Activated T-cell treated with anti-CD3 and anti-CD28 coated beads, Interleukin-2, amount 50 U/mL, for 72 hours (primary cell): Measurements from ENCODE around the gene TUBAL3. TPM values are rescaled to one million over a fixed set of nuclear protein-coding genes. Genes with fewer than 3 reads are reported as not detected.

Experiments
- ATAC-seq, 2 donors: fragments of 150-1000 bp; cut with Tn5 transposase; replicated peaks in 1 of 2; 2 replicates each; pipeline ENCODE4 v1.10.0; 2021; ENCODE audit warnings: moderate library complexity in 2 of 2, mild to moderate bottlenecking in 1 of 2
- DNase-seq, 2 donors: peaks; one replicate each; pipeline ENCODE4 v3.0.0; 2021 to 2022; ENCODE audit warnings: mixed read lengths in 1 of 2
- H3K27ac Mint-ChIP-seq: one replicate; pipeline ENCODE4 v1.8.0; 2022; ENCODE audit warnings: mild to moderate bottlenecking, moderate library complexity, mixed read lengths
- H3K27me3 Mint-ChIP-seq: one replicate; pipeline ENCODE4 v1.8.0; 2022; ENCODE audit warnings: low read depth, mixed read lengths
- H3K36me3 Mint-ChIP-seq, 2 donors: one replicate each; pipeline ENCODE4 v1.8.0; 2022; ENCODE audit warnings: mixed read lengths in 2 of 2, mild to moderate bottlenecking in 1 of 2; ENCODE audit not compliant: insufficient read depth in 2 of 2
- H3K4me1 Mint-ChIP-seq: one replicate; pipeline ENCODE4 v1.8.0; 2022; ENCODE audit warnings: low read depth, mixed read lengths
- H3K4me3 Mint-ChIP-seq, 2 donors: one replicate each; pipeline ENCODE4 v1.8.0; 2022; ENCODE audit warnings: mild to moderate bottlenecking in 2 of 2, mixed read lengths in 2 of 2, moderate library complexity in 2 of 2
- H3K9me3 Mint-ChIP-seq, 2 donors: one replicate each; pipeline ENCODE4 v1.8.0; 2022; ENCODE audit warnings: mixed read lengths in 2 of 2
- total RNA-seq, 2 donors: library from RNA; stranded (reverse); gene quantifications; one replicate each; pipeline ENCODE4 v1.2.3, GENCODE V29; 2022

Gene TUBAL3
- total RNA-seq, 2 donors from 2014 or later, result not detected

GRCh38 chr10:5442065-5442989, 37.7 kb upstream of the TUBAL3 start:
- ATAC-seq, result no peak
- Mint-ChIP-seq H3K27ac (no peak overlapping the region), H3K36me3 (peaks cover 0 to 4% of the 10 kb centered on the region in 2 donors), H3K27me3 (no peaks in the 10 kb centered on the region), H3K4me1 (peaks cover 47% of the 10 kb centered on the region), H3K4me3 (no peak overlapping the region), H3K9me3 (no peaks in the 10 kb centered on the region)
- DNase-seq, result peak; percentile 16 to 49

GRCh38 chr10:5441106-5441505, 36.5 kb upstream of the TUBAL3 start:
- H3K36me3 Mint-ChIP-seq, result peaks cover 0 to 4% of the 10 kb centered on the region in 2 donors
- no peak overlapping the region for H3K4me3 Mint-ChIP-seq
- H3K9me3 Mint-ChIP-seq, result no peaks in the 10 kb centered on the region
- ATAC-seq (no peak), DNase-seq (no peak)
- no peak overlapping the region for H3K27ac Mint-ChIP-seq
- no peaks in the 10 kb centered on the region for H3K27me3 Mint-ChIP-seq
- peaks cover 35% of the 10 kb centered on the region for H3K4me1 Mint-ChIP-seq

GRCh38 chr10:5440206-5440605, 35.6 kb upstream of the TUBAL3 start:
- ATAC-seq, result no peak
- DNase-seq, result no peak
- no peaks in the 10 kb centered on the region for H3K27me3 Mint-ChIP-seq
- H3K4me3 Mint-ChIP-seq, result no peak overlapping the region
- peaks cover 32% of the 10 kb centered on the region for H3K4me1 Mint-ChIP-seq
- no peaks in the 10 kb centered on the region for H3K9me3 Mint-ChIP-seq
- no peak overlapping the region for H3K27ac Mint-ChIP-seq
- H3K36me3 Mint-ChIP-seq, result peaks cover 0 to 4% of the 10 kb centered on the region in 2 donors

- H3K4me1 Mint-ChIP-seq, result peaks cover 16% of the 10 kb centered on the region
- no peak for DNase-seq
- peaks cover 0 to 2% of the 10 kb centered on the region in 2 donors for H3K9me3 Mint-ChIP-seq
- no peaks in the 10 kb centered on the region for H3K27me3 Mint-ChIP-seq
- H3K4me3 Mint-ChIP-seq, result no peak overlapping the region
- peaks cover 4 to 12% of the 10 kb centered on the region in 2 donors for H3K36me3 Mint-ChIP-seq
- no peak for ATAC-seq
- H3K27ac Mint-ChIP-seq, result no peak overlapping the region
Observed at GRCh38 chr10:5435328-5435727, 30.7 kb upstream of the TUBAL3 start.

- Mint-ChIP-seq H3K27me3 (no peaks in the 10 kb centered on the region), H3K4me1 (peaks cover 16% of the 10 kb centered on the region), H3K36me3 (peaks cover 4 to 12% of the 10 kb centered on the region in 2 donors), H3K27ac (no peak overlapping the region), H3K9me3 (peaks cover 0 to 2% of the 10 kb centered on the region in 2 donors), H3K4me3 (no peak overlapping the region)
- DNase-seq (no peak), ATAC-seq (peak; percentile 41 to 45)
Observed at GRCh38 chr10:5434017-5434753, 29.6 kb upstream of the TUBAL3 start.

- Mint-ChIP-seq H3K9me3 (peaks cover 0 to 2% of the 10 kb centered on the region in 2 donors), H3K27ac (no peak overlapping the region), H3K36me3 (peaks cover 4 to 13% of the 10 kb centered on the region in 2 donors), H3K4me1 (peaks cover 14% of the 10 kb centered on the region), H3K4me3 (no peak overlapping the region), H3K27me3 (no peaks in the 10 kb centered on the region)
- no peak for ATAC-seq
- no peak for DNase-seq
Observed at GRCh38 chr10:5433182-5433581, 28.6 kb upstream of the TUBAL3 start.

GRCh38 chr10:5428133-5428532, 23.5 kb upstream of the TUBAL3 start:
- Mint-ChIP-seq H3K27ac (peak overlapping the region; percentile 40), H3K4me3 (no peak overlapping the region), H3K27me3 (no peaks in the 10 kb centered on the region), H3K9me3 (peaks cover 0 to 2% of the 10 kb centered on the region in 2 donors), H3K4me1 (no peaks in the 10 kb centered on the region), H3K36me3 (peaks cover 4 to 16% of the 10 kb centered on the region in 2 donors)
- ATAC-seq (no peak), DNase-seq (no peak)

- Mint-ChIP-seq H3K9me3 (peaks cover 1 to 2% of the 10 kb centered on the region in 2 donors), H3K27me3 (no peaks in the 10 kb centered on the region), H3K36me3 (peaks cover 1 to 7% of the 10 kb centered on the region in 2 donors), H3K27ac (no peak overlapping the region), H3K4me1 (no peaks in the 10 kb centered on the region), H3K4me3 (no peak overlapping the region)
- DNase-seq, result no peak
- ATAC-seq, result no peak
Observed at GRCh38 chr10:5424751-5425150, 20.1 kb upstream of the TUBAL3 start.

GRCh38 chr10:5423771-5424170, 19.1 kb upstream of the TUBAL3 start:
- ATAC-seq, result no peak
- no peaks in the 10 kb centered on the region for H3K27me3 Mint-ChIP-seq

GRCh38 chr10:5419466-5420094, 15.0 kb upstream of the TUBAL3 start:
- no peak overlapping the region for H3K27ac Mint-ChIP-seq
- no peaks in the 10 kb centered on the region for H3K27me3 Mint-ChIP-seq
- no peak overlapping the region for H3K4me3 Mint-ChIP-seq
- ATAC-seq, result no peak
- peaks cover 8 to 12% of the 10 kb centered on the region in 2 donors for H3K9me3 Mint-ChIP-seq
- H3K36me3 Mint-ChIP-seq, result peaks cover 9 to 21% of the 10 kb centered on the region in 2 donors
- no peak for DNase-seq
- no peaks in the 10 kb centered on the region for H3K4me1 Mint-ChIP-seq

More at GRCh38 chr10:5423771-5424170, 19.1 kb upstream of the TUBAL3 start:
- Mint-ChIP-seq H3K4me1 (no peaks in the 10 kb centered on the region), H3K4me3 (no peak overlapping the region), H3K27ac (no peak overlapping the region), H3K36me3 (peaks cover 7 to 14% of the 10 kb centered on the region in 2 donors), H3K9me3 (peaks cover 1 to 9% of the 10 kb centered on the region in 2 donors)
- DNase-seq, result no peak

- Mint-ChIP-seq H3K36me3 (peaks cover 9 to 21% of the 10 kb centered on the region in 2 donors), H3K27ac (peak overlapping the region; percentile 31), H3K4me1 (no peaks in the 10 kb centered on the region), H3K4me3 (no peak overlapping the region), H3K27me3 (no peaks in the 10 kb centered on the region), H3K9me3 (peaks cover 8 to 12% of the 10 kb centered on the region in 2 donors)
- no peak for ATAC-seq
- no peak for DNase-seq
Observed at GRCh38 chr10:5418584-5418983, 14.0 kb upstream of the TUBAL3 start.

GRCh38 chr10:5416981-5417380, 12.4 kb upstream of the TUBAL3 start:
- Mint-ChIP-seq H3K9me3 (peaks cover 8 to 12% of the 10 kb centered on the region in 2 donors), H3K27ac (no peak overlapping the region), H3K36me3 (peaks cover 9 to 21% of the 10 kb centered on the region in 2 donors), H3K4me3 (no peak overlapping the region), H3K27me3 (no peaks in the 10 kb centered on the region), H3K4me1 (peaks cover 3% of the 10 kb centered on the region)
- ATAC-seq (no peak), DNase-seq (no peak)
